ENCODE results near the gene AFF4.

- TF ChIP-seq CTCF (IDR thresholded peaks at IDR 0.05 in 4 of 5, conservative IDR thresholded peaks at IDR 0.05 in 1 of 5) (no peak), POLR2A (IDR thresholded peaks at IDR 0.05) (no peak)
These were observed 35.8 kb upstream of the AFF4 start for GRCh38 chr5:132999246-132999645.
